GF-D8 (cell line): Measurements from ENCODE around the gene RBMS3.

Experiments used
- DNase-seq: peaks from one replicate; lab custom pipeline; 2025; lab: John Stamatoyannopoulos, UW

RBMS3 gene

DNA sequence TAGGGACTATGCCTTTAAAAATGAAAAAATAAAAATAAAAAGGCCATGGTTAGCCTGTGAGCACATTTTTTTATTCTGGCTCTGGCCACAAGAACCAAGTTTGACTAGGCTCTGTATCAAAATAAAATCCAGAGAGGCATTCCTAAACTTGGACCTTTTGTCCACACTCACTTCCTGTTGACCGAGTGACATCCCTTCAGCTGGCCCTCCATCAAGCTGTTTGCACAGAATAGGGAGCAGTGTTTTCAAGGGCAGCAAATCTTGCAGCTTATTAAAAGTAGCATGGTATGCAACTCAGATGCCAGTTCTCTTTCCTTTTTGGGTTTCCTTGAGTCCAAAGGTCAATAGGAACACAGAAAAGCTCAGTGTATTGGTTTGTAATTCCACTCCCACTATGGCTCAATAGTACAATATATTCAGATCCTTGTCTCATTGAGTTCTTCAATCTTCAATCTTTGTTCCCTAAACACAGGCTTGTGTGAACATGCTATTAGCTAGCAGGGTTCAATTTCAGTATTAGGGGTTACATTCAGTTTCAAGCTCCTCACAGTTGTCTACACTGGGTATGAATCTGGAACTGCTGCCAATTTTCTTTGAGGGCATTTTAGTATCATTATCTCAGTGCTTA lies 244.5 kb downstream of the RBMS3 start:
- no peak for DNase-seq

DNA sequence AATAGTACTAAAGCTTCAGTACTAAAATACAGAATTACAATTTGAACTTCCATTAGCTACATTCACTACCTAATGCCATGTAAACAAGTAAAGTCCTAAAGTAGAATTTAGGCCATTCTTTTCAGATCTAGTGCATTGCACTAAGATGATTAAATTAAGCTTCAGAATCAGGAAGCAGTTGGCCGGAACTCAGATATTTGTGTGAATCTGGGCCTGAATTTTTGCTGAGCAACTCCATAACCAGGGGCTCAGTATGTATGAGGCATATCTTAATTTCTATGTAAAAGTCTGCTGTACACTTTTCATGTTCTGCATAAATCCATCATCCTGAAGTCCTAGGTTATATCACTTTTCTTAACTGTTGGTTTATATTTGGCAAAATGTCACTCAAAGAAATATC lies 246.4 kb downstream of the RBMS3 start:
- no peak for DNase-seq

DNA sequence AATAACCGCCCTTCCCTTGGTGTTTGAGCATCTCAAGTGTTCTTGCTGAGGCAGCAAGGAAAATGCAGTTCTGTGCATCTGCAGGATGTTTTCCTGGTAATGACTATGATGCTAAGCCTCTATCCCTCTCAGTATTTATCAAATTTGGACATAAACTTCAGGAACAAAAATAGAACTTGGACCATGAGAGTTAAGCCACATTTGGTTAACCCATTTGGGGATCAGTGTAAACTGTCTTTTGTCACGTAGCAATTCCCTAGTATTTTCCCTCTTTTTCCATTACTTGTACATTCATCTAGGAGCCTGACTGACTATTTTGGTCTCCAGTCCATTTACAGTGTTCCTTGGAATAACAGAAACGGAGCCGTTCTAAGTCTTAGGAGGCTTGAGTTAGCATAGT lies 250.8 kb downstream of the RBMS3 start:
- no peak for DNase-seq

DNA sequence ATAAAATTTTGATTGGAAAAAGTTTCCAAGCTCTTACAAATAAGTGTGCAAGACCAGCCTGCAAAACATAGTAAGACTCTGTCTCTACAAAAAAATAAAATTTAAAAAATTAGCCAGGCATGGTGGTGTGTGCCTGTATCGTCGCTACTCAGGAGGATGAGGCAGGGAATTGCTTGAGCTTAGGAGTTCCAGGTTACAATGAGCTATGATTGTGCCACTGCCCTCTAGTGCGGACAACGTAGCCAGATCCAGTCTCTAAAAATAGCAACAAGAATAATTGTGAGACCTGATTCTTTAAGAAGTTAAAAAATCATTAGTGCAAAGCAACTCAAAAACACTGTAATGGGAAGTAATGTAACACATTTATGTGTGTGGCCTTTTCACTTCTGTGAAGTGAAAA lies 251.6 kb downstream of the RBMS3 start:
- DNase-seq: no peak

DNA sequence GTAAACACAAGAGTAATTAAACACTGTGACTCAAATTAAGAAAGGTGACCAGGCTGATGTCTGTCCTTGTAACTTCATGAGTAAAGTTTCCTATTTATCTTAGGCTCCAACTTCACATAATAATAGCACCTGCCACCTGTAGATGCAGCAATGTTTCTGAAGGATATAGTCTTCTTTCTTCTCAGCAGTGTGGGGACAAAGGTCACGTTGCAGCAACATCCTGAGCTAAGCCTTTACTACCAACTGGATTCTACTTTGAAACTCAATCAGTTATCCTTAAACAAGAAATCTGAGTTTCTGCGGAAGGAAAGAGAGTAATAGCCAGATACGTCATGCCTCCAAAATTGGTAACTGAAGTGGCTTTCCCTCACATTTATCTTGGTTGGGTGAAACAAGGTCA lies 253.1 kb downstream of the RBMS3 start:
- DNase-seq: no peak

DNA sequence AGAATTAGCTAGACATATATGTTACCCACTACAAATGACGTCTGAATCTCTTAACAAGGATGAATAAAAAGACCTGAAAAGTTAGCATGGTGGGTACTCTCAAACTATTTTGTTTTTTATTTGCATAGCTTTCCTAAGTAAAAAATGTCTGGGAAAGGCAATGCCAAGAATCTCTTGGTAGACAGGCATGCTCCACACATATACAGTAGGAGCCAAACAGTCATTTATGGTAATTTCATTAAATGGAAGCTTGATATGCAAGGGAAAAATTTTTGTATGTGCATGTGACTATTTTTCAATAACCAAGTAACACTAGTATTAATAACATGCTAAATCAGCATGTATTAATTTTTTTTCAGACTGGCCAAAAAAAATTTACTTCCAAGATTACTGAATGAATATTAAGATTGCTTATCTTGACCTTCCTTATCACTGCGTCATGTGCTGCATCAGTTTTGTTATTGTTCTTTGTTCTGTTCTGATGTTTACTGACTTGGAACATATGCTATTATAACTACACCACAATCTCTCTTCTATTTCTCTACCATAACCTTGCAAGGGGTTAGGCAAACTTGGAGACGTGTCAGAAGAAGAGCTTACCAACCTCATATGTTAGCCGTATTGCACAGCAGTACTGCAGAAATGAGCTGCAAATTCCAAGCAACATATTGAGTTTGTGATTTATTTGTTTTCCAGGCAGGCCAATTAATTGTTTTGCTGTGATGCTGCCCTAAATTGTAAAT lies 255.3 kb downstream of the RBMS3 start:
- DNase-seq: no peak

DNA sequence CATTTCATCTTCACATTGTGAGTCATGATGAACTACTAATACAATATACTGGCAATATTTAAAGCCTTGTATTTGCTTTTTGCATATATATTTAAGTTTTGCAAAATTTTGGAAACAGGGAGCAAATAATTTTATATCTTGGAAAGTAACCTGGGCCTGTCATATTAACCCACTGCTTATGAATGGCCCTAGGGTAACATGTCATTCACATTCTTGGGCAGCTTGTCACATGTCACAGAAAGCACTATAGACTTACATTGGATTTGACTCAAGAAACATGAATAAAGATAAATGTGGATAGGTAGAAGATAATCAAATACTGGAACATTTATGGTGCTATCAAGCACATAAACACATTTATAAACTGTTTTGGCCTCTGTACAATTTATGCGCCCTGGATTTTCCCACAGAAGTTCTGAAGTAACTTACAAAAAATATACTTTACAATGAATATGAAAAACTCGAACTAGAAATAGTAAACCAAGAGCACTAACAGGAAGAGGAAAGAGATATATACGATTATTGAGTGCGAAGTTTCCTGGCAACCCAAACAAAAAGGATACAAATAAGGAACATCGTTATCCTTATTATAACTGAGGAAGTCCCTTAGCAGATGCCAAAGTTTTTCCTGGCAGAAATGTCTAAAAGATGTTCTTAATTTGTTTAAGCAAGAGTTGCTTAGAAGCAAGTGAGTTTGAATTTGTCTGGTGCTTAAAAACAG lies 257.2 kb downstream of the RBMS3 start:
- no peak for DNase-seq

DNA sequence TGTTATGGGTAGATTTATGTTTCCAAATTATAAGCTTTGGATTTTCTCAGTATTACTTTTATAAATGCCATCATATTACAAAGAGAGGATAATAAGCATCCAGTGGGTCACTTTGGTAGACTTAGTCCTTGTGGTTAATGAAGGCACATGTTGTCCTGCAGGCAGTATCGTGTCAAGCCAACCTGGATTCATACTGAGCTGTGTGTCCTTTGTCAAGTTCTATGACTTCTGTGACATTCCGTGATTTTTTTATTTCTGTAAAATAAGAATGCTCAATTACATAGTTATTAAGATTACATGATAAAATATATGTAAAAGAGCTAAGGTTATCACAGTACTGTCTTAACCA lies 257.7 kb downstream of the RBMS3 start:
- DNase-seq: no peak

DNA sequence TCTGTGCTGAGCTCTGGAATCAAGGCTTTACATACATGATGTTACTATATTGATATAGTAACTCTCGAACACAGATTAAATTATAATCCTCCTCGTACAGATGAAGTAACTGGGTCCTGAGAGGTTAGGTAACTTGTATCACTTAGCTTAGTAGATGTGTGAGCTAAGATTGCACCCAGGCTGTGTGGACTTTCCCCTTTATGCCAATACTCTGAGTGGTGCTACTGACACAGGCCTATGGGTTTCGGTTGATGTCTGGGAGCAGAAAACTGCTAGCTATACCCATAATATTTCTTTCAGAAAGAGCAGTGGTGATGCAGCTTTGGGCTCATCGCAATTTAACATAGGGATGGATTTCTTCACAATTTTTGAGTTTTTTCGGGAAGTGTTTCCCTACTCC lies 259.7 kb downstream of the RBMS3 start:
- no peak for DNase-seq

DNA sequence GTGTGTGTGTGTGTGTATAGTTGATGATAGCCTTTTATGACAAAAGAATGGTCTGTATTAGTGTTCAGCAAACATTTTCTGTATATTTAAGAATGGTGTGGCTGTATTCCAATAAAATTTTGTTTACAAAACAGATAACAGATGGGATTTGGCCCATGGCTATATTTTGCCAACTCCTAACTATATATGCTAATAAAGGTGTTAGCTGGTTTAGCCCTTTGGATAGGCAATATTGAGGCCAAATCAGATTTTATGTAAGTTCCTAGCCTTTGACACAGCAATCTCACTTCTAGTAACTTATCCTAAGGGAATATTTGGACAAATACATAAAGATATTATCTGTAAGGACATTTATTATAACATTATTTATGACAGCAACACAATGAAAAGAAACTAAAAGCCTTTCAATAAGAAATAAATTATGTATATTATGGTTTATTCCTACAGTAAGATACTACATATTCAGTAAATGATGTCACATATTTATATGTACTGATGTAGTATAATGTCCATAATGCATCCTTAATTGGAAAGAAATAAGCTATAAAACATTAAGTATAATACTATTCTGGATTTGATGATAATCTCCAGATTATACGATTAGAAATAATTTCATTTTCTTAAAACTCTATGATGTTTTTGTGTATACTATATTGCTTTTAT lies 264.0 kb downstream of the RBMS3 start:
- DNase-seq: no peak

DNA sequence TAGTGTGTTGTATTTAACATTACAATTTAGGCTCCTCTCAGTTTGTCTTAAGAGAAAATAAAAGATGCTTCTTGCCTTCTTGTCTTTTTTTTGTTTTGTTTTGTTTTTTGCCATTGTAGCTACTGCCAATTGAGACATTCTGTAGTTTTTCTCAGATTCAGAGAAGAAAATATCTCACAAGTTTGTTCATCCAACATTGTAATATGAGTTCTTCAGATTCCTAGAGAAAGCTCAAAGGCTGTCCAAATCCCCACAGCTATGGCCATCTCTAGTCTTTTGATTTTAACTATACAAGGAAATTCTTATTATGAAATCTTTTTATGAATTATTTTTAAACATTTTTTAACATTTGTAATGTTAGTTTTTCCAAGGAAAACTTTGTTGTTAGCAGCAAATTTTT lies 264.7 kb downstream of the RBMS3 start:
- DNase-seq: no peak

DNA sequence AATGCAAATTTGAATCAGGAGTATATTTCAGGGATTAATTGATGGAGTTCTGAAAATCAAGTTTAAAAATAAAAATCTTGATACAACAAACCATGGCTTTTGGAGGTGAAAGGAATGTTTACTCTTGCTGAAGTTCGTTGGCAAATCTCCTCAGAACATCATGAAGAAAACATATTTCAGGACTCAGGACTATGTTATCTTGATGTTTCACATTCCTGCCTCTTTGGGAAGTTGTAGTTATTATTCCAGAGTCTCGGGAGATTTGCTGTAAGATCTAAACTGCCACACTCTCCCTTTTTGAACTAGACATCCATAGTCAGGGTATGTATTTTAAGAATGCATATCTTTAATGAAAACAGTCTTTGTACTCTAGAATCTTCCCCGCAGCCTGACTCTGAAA lies 271.2 kb downstream of the RBMS3 start:
- no peak for DNase-seq

DNA sequence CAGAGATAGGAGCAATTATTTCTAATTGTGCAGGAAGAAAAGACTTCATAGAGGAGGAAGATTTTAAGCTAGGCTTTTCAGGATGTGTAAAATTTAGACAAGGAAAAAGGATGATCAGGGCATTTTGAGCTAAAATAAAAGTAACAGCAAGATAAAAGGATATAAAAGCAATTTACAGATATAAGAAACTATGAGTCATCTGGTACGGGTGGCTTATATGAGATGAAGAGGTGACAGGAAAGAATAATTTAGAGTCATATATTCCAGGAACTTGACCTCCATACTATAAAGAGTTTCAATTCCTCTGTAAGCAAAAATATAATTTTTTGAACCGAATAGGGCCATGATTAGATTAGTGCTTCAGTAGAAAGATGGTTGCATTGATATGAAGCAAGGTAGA lies 273.7 kb downstream of the RBMS3 start:
- no peak for DNase-seq

DNA sequence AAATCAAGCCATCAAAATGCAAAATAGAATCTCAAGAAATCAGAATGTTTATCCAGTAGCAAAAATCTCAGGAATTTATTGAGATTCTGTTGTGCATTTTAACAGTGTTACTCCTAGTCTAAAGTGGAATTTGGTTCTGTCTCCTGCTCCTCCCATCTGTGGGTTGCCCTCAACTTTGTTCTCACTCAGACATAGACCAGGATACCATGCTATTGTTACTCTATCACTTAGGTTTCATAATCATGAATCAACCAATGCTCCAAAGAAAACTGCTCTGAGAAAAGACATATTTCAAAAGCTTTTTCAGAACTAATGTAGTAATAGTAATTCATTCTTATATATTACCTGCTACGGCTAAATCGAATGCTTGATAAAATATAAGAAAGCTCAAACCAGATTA lies 274.7 kb downstream of the RBMS3 start:
- no peak for DNase-seq

DNA sequence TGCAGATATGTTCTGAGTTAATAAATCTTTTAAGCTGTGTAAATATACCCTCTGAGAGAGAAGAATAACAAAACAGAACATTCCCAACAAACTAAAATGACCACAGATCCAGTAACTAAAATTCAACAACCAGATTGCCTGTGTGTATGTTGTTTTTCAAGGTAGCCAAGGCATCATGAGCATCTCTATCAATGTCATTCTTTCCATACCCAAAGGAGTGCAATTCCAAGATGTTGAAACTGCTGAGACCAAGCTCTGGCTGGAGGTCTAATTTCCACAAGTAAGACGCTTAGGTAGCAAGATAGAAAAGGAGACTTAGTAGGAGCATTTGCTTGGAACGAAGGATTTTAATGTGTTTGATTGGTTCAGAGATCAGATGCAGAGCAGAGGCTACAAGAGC lies 276.3 kb downstream of the RBMS3 start:
- no peak for DNase-seq

DNA sequence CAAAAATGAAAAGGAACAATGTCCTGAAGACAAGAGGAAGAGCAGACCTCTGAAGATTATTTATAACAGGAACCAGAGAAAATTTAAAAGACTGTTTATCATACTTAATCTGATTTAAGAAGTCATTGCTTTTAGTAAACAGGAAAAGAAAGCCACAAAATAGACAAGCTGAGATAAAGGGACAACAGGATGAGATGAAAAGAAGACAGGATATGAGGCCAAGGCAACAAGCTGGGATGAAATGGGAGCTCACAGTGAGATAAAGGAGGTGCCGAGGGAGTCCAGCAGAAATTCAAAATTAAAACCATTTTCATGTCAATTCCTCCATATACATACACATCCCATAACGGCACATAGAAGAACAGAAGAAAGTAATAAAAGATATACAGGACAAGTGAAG lies 277.0 kb downstream of the RBMS3 start:
- DNase-seq: no peak

DNA sequence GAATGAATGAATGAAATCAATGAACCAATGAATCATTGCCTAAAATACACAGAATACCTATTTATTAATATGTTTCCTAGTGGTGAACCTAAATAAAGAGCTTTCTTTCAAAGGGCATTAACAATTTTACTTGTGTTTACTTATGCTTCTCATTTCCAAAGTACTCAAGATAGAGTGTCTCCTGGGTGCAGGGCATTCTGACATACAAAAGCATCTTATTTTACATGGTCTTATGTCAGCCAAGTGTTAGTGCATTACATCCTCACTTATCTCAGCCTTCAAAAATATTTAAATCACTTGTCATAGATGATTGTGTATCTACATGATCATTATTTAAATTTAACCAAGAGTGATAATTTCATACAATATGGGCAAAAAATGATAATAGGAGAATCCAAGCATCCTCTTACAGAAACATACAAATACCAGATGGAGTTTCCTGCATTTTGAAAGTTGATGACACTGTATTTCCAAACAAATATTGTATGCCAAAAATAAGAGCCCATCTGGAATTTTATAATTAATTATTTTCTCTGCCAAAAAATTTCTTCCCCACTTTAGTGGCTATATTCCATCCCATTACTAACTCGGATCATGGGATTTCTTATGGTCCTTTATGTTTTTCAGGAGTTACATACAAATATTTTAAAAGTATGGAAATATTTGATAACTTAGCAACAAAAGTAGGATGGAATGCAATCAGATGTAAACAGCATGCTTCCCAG lies 279.0 kb downstream of the RBMS3 start:
- DNase-seq: no peak

DNA sequence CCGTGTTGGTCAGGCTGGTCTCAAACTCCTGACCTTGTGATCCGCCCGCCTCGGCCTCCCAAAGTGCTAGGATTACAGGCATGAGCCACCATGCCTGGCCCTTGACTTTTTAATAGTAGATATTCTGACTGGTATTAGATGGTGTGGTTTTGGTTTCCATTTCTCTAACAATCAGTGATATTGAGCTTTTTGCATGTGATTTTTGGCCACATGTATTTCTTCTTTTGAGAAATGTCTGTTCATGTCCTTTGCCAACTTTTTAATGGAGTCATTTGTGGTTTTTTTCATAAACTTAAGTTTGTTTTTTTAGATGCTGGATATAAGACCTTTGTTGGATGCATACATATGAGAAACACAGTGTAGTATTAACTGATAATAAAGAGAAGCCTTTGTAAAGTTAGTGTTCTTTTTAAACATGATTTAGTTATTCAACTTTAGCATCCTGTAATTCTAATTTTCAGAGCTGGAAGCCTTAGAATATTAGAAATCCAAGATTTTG lies 280.8 kb downstream of the RBMS3 start:
- DNase-seq: no peak

DNA sequence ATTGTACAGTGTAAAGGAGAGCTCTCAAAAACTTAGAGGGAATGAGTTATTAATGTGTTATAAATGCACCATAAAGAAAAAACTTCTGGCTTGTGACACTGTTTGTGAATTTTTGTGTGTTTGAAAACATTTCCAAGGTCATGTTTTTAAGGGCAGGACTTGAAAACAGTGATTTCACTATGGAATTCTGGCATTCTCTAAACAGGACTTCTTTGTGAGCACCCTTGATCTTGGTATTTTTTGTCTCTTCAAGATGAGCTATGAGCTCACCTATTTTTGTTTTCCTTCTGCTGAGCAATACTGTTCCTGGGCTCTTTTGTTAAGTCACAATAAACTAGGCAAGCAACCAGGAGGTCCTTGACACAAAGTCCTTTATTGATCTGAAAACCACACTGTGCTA lies 284.4 kb downstream of the RBMS3 start:
- no peak for DNase-seq

DNA sequence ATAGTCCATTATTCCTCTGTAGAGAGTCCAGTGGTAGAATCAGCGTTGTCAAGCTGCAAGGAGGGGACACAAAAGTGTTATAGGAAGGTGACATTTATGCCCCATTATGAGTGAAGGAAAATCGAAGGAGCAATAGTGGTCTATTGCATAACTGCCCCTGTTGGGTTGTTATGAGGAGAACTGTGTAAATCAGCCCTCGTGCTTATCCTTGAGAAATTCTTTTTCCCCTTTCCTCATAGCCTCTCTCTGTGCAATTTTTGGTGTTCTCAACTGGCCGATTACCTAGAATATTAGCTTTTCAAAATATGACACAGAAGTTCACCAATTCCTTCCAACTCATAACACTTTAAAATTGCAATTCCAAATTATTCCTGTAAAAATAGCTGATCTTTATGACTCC lies 286.6 kb downstream of the RBMS3 start:
- no peak for DNase-seq

DNA sequence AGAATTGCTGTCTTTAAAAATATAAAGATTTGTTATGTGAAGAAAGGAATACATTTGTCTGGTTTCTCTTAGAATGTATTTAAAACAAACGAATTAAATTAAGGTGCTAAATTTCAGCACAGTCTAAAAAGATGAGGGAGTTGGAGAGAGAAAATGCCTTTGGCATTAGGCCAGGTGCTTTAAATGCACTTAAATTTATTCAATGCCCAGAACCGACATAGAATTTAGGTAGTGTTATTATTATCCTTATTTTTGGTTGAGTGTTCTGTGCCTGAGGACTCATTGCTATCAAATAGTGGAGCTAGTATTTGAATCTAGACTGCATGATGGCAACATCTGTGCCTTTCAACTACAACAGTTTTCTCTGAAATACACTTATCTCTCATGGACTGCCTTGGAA lies 287.5 kb downstream of the RBMS3 start:
- no peak for DNase-seq

DNA sequence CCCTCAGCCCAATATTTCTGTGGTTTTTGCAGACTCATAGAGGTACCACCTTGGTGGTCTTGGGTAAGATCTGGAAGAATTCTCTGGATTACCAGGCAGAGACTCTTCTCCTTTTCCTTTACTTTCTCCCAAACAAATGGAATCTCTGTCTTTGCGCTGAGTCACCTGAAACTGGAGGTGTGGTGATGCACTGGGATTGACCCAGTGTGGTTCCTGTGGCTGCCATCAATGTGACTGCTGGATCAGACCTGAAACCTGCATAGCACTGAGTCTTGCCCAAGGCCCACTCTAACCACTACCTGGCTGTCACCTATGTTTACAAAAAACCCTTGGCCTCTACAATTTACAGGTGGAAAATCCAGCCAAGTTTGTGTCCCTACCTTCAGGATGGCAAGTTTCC lies 295.3 kb downstream of the RBMS3 start:
- DNase-seq: no peak
